Dermis blood vessel endothelial cell (primary cell): ENCODE results near the gene CABP1. TPM values are rescaled to one million over a fixed set of nuclear protein-coding genes. Genes with fewer than 3 reads are reported as not detected.
A peak's percentile ranks its signal among the peaks of the same experiment; 100 is the strongest.
"Not testable (repeated sequence)": the region's sequence is repeated elsewhere in the genome, so short reads cannot be mapped to it uniquely, and the experiment has no call there.

ENCODE experiments used
- DNase-seq: peaks from one replicate; pipeline ENCODE4 v3.0.0; 2010
- total RNA-seq: library from RNA; depleted of rRNA; stranded (reverse); fragments of >200 nt; gene quantifications from 2 replicates; pipeline ENCODE4 v1.2.3, GENCODE V29; 2014

CABP1 gene
- 0.17 TPM in 1 of 2 replicates, not detected in the other for total RNA-seq

DNA sequence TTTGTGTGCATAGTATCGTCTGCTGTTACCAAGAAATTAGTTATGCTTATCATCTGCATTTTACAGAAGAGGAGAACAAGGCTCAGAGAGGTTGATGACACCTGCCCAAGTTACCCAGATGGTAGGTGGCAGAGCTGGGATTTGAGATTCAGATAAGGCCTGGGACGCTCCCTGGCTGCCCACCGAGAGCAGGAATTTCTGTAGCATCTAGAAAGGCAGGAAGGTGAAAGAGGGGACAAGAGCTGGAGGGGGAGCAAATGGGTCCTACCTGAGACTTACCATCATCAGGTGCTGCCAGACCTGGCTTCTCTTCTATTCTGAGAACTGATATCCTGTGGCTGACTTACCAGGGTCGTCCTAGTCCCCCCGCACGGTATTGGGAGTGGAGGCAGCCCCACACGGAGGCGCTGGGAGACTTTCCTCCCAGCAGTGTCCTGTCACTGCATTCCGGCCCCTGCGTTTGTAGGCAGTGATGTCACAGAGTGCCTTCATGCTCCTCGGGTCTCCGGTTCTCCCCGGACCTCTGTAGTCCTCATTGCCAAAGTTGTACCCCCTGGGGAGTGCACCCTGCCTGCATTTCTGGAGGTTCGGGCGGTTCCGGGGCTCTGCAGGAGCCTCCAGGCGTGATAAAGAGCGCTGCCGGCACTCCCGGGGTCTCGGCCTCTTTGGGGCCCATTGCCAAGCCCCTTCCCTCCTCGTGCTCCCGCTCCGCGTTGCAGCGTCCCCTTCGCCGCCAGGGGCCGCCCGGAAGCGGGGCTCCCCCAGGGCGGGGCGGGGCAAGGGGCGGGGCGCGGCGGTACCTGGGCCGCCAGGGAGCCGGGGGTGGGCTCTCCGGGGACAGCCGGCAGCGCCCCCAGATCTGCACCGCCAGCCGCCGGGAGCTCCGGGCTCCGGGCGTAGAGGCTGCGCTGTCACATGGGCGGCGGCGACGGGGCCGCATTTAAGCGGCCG, at the start of gene CABP1:
Gene CABP1, plus strand, starts transcription at position 856 of the 951 bp plus-strand sequence. Its CDS starts 60 bp downstream, at position 916.
- no peak for DNase-seq

DNA sequence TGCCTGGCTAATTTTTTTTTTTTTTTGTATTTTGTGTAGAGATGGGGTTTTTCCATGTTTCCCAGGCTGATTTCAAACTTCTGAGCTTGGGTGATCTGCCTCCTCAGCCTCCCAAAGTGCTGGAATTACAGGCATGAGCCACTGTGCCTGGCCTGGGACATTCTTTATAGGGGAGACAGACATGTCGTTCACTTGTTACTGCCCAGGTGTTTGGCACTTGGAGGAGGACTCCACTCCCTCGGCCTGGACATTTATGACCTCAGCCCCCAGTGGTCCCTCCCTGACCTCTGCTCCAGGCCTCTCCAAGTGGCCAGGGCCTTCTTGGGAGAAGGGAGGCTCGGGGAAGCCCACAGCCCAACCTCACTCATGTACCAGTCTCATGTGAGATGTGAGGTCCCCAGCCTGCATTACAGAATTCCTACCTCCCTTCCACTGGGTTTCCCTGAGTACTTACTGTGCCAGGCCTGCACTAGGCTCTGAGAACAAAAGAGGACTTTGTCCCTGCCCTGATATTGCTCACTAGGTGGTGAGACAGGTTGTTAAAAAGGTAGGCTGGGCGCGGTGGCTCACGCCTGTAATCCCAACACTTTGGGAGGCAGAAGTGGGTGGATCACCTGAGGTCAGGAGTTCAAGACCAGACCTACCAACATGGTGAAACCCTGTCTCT, 49.6 kb upstream of the CABP1 start:
- no peak for DNase-seq

DNA sequence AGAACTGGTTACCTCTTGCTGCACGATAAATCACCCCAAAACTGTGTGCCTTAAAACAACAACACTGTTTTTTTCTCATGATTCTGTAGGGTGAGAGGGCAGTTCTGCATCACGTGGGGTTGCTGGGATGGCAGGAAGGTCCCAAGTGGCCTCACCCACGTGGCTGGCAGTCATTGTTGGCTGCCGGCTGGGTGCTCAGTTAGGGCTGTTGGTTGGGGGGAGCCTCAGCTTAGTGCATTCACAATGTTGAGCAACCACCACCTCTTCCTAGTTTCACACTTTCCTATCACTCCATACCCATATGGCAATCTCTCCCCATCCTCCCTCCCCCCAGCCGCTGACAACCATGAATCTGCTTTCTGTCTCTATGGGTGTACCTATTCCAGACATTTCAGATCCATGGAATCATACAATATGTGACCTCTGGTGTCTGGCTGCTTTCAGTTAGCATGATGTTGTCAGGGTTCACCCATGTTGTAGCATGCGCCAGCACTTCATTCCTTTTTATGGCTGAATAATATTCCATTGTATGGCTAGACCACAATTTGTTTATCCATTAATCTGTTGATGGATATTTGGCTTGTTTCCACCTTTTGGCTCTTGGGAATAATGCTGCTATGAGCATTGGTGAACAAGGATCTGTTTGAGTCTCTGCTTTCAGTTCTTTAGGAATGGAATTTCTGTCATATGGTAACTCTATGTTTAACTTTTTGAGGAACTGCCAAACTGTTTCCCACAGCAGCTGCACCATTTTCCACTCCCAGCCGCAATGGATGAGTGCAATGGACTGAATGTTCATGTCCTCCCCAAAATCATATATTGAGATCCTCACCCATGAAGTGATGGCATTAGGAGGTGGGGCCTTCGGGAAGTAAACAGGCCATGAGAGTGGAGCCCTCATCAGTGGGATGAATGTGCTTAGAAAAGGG, 48.0 kb upstream of the CABP1 start:
- DNase-seq: no peak

DNA sequence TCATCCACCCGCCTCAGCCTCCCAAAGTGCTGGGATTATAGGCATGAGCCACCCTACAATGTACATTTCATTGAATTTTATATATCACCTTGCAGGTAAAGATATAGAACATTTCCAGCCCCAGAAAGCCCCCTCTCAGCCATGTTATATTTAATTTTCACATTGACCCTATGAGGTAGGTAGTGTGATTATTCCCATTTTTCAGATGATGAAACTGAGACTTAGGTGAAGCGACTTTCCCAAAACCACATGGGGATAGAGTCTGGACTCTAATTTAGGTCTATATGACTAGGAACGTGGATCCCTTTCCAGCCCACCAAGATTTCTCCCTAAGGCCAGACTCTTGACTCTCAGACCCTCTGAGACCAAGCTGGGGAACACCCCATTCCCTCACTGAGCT, 43.5 kb upstream of the CABP1 start:
- DNase-seq: no peak

DNA sequence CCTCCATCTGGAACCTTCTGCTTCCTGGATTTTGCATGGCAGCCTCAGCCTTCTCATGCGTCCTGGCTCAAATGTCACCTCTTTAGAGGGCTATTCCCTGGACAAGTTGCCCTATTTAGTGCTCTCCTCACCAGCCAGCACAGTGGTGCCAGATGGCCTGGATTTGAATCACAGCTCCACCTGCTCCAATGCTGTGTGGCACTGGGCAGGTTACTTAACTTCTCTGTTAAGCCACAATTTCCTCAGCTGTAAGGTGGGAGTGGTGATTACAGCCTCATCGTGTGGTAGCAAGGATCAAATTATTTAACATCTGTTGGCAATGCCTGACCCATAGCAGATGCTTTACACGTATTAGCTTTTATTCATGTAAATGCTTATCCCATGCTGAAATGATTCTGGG, 42.6 kb upstream of the CABP1 start:
- DNase-seq: no peak

DNA sequence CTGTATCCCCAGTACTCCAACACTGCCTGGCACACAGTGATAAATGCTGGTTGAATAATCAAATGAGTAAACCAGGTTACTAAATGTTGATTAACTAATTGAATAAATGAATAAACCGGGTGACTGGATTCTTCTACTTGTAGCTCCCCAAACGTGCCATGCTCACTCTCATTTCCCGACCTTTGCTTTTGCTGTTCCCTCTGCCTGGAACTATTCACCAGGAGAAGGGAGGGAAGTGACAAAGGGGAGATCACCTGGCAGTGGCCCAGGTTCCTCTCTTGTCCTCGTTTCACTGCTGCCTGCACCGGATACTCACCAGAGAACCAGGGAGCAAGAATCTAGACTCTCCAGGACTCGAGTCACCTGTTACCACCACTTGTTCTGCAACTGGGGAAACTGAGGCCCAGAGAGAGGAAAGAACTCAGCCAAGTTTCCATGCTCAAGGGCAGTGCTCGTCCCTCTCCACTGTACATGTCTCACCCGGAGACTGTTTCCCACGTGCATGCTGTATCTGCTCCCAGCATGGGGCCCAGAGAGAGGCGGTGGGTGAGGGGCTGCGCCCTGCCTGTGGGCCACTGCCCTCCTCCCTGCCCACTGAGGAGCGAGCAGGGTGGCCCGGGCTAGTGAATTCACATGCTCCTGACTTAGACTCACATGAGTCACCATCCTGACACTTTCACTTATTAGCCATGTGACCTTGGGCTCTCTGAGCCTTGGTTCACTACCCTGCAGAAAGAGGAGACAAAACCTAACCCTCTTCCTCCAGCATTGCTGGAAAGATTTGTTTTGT, 41.6 kb upstream of the CABP1 start:
- DNase-seq: peak; percentile 58

DNA sequence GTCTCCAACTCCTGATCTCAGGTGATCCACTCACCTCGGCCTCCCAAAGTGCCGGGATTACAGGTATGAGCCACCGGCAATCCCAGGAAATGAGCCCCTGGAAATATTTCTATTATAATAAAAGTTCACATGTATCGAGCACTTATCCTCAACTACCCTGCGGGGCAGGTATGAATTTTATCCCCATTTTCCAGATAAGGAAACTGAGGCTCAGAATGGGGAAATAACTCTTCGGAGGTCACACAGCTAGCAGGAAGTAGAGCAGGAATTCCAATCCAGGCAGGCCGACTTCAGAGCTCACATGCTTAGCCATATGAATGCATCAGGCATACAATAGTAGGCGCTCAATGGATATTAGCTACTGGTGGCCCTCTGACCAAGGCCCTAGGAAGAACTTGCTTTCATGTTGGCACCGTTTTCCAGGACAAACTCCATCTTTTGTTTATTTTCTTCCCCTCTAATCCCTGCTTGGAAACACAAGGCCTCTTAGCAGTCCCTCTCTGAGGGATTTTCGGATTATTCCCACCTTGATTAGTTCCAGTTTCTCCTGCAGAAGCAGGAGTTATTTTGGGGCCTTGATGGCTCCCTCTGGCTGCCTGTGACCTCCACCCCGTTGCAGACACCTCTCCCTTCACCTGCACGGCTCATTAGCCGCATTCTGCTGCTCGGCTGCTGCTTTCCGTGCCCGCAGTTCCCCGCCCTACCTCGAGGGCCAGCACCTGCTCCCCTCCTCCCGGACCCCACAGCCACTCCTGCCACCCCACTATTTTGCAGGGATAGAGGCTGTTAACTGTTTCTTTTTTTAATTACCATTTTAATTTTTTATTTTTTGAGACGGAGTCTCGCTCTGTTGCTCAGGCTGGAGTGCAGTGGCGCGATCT, 40.5 kb upstream of the CABP1 start:
- DNase-seq: no peak

DNA sequence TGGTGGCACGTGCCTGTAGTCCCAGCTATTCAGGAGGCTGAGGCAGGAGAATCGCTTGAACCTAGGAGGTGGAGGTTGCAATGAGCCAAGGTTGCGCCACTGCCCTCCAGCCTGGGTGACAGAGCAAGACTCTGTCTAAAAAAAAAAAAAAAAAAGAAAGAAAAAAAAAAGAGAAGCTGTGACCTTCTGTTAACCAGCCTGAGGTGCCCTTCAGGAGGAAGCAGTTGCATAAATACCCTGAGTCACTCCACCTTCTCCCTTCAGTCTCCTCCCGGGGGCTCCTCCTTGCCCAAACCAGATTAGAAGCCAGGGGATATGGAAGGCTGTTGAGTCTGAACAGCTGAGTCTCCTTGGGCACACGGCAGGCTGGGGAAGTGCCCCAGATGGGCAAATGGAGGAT, 38.0 kb upstream of the CABP1 start:
- DNase-seq: not testable (repeated sequence)

DNA sequence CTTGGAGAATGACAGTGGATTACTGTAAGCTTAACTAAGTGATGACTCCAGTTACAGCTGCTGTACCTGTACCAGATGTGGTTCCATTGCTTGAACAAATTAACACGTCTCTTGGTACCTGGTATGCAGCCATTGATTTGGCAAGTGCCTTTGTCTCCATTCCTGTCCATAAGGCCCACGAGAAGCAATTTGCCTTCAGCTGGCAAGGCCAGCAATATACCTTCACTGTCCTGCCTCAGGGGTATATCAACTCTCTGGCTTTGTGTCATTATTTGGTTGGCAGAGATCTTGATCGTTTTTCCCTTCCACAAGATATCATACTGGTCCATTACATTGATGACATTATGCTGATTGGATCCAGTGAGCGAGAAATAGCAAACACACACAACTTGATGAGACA, 29.9 kb upstream of the CABP1 start:
- no peak for DNase-seq

DNA sequence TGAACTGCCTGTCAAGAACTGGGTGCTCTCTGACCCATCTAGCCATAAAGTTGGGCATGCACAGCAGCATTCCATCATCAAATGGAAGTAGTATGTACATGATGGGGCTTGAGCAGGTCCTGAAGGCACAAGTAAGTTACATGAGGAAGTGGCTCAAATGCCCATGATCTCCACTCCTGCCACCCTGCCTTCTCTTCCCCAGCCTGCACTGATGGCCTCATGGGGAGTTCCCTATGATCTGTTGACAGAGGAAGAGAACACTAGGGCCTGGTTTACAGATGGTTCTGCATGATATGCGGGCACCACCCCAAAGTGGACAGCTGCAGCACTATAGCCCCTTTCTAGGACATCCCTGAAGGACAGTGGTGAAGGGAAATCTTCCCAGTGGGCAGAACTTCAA, 28.9 kb upstream of the CABP1 start:
- not testable (repeated sequence) for DNase-seq

DNA sequence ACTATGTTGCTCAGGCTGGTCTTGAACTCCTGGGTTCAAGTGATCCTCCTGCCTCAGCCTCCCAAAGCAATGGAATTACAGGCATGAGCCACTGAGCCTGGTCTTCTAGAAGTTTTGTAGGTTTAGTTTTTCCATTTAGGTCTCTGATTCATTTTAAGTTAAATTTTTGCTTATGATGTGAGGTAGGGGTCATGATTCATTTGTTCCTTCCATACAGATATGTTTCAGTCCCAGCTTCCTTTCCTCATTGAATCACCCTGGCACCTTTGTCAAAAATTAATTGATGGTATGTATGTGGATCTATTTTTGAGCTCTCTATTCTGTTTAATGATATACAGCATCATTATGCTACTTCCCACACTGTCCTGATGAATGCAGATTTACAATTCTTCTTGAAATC, 25.6 kb upstream of the CABP1 start:
- DNase-seq: no peak

DNA sequence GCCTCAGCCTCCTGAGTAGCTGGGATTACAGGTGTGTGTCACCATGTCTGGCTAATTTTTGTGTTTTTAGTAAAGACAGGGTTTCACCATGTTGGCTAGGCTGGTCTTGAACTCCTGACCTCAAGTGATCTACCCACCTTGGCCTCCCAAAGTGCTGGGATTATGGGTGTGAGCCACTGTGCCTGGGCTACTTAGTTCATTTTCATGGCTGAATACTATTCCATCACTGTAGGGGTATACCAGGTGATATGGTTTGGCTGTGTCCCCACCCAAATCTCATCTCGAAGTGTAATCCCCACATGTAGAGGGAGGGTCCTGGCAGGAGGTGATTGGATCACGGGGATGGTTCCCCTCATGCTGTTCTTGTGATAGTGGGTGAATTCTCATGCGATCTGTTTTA, 23.2 kb upstream of the CABP1 start:
- not testable (repeated sequence) for DNase-seq

DNA sequence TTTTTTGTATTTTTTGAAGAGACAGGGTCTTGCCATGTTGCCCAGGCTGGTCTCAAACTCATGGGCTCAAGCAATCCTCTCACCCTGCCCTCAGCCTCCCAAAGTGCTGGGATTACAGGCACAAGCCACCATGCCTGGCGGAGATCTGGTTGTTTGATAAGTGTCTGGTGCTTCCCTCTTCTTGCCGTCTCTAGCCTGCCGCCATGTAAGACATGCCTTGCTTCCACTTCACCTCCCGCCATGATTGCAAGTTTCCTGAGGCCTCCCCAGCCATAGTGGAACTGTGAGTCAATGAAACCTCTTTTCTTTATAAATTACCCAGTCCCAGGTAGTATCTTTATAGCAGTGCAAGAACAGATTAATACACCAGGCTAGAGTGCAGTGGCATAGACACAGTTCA, 22.7 kb upstream of the CABP1 start:
- not testable (repeated sequence) for DNase-seq

DNA sequence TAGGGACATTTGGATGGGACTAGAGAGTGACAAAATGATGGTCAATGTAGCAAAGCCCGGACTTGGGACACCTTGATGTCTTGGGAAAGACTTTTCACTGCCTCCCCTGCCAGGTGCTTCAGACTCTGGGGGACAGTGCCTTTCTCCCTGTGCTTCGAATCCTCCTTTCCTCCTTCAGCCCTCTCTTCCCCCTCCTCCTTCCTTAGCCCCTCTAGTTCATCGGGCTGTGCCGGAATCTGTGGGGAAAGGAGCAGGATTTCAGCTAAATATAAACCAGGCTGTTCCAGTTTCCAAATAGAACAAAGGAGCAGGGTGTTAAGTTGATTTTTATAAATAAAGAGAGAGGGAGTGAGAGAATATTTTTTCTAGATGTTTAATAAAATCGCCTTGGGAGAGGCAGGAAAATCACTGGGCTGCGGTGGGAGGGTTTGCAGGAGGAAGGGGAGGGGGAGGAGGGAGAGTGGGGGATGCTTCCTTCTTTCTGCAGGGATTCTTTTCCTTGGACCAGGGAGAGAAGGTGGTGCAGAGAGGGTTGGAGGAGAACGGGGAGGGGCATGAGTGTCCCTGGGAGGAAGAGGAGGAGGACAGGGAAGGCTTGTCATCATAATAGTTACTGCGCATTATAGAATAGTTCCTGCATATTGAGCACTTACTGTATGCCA, 21.3 kb upstream of the CABP1 start:
- DNase-seq: no peak

DNA sequence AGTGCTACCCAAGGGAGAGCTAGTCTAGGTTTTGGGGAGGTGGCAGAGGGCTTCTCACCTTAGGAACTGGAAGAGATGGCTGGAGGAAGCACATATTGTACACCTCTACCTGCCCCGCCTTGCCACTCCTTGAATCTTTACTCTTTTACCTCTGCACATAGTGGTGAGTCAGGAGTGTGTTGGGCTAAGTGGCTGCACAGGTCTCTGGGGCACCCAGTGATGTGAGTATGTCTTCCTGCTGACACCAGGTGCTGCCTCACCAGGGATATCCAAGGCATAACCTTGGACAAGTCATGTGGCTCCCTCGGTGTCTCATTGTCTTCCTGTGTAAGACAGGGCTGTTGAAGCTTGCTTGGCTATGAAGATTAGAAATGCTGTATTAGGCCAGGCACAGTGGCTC, 19.8 kb upstream of the CABP1 start:
- DNase-seq: no peak

DNA sequence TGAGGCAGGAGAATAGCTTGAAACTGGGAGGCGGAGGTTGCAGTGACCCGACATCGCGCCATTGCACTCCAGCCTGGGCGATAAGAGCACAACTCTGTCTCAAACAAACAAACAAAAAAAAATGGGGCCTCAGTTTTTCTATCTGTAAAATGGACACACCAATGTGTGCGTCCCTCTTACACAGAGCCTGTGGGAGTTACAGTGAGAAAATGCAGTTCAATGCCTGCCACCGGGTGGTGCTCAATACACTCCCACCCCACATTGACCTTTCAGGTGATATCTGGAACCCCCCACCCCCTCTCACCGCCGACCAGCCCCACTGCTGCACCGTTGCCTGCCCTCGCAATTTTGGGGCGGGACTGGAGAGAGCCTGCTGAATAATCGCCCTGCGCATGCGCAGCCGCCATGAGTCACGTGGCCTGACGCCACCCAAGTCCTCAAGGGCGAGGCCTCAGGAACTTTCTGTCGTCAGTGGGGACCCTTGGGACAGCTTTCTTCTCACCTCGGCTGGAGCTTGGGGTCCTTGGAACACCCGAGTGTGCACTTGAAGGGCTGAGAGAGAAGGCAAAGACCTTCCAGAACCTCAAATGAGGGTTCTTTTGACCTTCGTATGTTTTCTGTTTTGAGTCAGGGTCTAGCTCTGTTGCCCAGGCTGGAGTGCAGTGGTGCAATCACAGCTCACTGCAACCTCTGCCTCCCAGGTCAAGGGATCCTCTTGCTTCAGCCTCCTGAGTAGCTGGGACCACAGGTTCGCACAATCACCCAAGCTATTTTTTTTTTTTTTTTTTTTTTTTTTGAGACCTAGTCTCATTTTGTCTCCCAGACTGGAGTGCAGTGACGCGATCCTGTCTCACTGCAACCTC, 14.6 kb upstream of the CABP1 start:
- no peak for DNase-seq

DNA sequence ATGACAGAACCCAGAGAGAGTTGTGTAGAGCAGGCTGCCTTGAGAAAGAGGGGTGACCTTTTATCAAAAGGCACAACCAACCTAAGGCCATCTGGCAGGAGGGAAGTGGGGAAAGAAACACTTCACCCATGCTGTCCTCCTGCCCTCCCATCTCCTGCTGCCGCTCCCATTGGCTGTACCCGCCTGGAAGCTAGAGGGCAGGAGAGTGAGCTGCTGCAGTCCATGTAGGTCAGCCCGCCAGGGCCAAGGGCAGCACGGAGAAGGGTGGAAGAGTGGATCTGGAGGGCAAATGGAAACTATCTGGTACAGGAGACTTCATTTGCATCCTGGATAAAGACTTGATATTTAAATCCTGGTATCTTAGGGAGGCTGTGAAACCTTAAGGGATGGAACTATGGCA, 11.5 kb upstream of the CABP1 start:
- no peak for DNase-seq

DNA sequence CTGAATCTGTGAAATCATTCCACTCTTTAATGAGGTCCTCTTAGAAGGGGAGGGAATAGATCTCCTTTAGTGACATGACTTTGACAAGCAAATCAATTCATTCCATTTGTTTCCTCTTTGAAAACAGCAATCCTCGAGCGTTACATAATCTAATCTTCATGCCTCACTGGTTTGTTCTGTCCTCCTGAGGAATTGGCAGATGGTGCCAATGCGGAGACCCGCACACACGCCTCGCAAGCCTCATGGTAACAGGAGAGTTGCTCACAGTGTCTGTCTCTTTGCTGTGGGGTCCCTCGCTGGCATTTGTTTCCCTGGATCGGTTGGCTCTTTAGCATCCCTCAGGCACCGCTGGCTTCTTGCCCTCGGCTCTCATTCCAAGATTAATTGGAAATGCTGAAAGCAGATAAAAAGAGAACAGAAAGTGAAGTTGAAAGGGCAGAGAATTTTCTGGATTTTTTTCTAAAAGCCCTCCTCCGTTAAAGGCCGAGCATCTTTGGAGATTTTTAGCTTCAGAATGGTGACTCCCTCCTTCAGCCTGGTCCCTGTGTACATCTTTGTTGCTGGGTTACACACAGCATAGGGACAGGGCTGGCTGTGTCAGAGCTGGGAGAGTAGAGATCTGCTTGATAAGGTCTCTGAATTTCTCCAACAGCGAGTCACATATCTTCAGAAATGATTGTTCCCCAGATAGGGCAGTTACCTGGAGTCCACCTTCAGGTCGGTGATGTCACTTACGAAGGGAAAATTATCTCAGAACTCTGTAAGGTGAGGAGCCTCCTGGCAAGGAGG, 10.1 kb upstream of the CABP1 start:
- no peak for DNase-seq

DNA sequence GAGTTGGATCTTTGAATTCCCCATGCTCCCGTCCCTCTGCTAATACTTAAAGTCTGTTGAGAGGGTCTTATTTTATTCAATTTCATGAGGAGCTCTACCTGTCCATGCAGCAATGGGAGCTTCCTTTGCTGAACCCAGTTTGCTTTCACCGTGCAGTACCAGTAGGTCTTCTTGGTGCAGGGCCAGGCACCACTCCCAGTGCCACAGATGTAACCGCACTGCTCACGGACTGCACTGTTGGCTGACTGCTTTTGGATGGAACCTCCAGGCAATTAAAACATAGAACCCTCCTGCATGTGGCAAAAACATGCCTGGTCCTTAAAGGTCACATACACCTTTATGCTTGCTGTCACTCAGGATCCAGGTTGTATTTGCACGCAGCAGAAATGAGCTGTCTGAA, 9.3 kb upstream of the CABP1 start:
- no peak for DNase-seq
